ENCODE data around the gene TARP.

Gene TARP

DNA sequence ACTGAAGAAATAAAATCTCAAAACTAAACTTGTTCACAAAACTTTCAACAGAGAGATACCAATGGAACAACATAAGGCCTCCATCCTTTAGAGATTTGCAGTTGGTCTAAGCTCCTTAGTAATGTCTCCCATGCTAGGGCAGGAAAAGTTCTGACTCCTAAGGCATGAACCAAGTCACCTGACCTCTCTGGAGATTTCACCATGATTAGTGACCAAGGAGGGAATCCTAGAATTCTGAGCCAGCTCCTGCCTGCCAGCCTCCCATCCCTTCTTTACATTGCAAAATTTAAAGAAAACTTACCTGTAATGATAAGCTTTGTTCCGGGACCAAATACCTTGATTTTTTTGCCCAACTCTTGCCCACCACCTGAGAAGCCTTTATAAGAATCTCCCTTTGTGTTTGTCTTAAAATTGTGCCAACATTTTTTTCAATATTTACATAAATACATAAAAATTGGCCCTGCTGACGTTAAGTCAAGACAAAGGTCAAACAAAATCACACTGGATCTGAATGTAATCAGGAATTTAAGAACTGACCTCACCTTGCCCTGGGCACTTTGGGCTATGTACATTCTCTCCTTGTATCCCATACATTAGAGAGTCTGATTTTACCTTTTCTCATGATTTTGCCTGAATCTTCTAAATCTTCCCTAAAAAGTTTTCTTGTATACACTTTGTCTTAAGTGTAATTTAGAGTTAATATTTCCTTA, at the start of gene TARP:
TARP (minus strand) TSS at position 351 of the 710 bp plus-strand sequence.
- DNase-seq (ENCODE audit: low read depth, low spot score): no peak

DNA sequence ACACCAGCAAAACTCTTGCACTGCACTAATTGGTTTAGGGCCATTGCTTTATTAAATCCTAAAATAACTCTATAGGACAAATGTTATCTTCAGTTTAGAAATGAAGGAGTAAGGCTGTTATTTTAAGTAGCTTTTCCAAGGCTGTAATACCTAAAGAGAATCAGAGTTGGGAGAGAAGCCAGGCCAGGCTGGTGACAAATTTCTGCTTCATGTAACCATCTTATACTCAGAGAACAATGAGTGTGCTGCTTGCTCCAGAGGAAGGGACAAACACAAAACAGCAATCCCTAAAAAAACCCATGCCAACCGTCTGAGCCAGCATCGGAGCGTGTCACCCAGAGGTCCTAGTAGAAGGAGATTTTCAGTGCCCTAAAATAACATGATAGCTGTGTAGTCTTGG, 49.7 kb upstream of the TARP start:
- no peak for DNase-seq (ENCODE audit: low read depth, low spot score)

DNA sequence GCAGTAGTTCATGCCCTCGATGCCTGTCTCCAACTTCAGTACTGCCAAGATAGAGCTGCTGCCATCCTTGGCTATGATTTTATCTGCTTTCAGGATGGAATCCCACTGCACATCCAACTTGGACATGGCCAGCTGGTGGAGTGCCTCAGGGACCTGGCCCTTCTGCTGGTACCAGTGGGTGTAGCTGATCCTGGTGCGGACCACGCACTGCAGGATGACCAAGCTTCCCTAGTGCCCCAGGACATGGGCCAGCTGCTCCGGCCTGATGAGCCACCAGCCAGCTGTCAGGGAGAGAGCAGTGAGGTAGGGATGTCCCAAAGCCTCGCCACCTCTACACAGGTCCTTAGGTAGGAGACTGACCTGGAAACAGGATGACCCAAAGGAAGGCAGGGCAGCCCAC, 49.0 kb upstream of the TARP start:
- DNase-seq (ENCODE audit: low read depth, low spot score): no peak

DNA sequence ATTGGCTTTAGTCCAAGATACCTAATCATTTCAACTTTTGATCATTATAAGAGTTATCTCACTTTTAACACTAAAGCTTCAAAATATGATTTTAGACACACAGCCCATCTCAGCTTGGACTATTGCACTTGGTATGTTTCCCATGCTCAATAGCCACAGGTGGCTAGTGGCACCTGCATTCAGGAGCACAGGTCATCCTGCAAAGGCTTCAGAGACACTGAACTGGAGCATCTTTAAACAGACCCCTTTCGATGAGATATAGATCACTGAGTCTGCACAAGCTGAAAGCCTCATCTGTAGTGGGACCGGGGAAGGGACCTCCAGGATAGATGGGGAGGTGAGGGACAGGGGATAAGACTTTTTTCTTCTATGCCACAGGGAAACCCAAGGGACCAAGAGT, 48.5 kb upstream of the TARP start:
- no peak for DNase-seq (ENCODE audit: low read depth, low spot score)

DNA sequence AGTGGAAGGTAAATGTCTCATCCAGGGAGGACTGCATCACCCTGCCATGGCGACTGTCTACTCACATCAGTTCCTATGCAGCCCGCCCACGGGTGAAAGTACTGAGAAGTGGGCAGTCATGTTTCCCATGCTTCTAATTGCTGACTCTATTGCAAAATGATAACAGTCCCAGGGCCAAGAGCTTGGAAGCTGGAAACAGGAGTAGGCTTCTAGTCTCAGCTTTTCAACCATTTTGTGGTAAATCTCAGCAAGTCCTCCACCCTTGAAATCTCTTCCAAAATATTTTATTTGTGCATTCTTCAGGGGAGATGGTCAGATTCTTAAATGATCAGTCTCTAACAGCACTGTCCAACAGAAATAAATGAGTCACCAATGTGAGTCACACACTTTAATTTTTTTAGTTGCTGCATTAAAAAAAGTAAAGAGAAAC, 48.1 kb upstream of the TARP start:
- no peak for DNase-seq (ENCODE audit: low read depth, low spot score)

DNA sequence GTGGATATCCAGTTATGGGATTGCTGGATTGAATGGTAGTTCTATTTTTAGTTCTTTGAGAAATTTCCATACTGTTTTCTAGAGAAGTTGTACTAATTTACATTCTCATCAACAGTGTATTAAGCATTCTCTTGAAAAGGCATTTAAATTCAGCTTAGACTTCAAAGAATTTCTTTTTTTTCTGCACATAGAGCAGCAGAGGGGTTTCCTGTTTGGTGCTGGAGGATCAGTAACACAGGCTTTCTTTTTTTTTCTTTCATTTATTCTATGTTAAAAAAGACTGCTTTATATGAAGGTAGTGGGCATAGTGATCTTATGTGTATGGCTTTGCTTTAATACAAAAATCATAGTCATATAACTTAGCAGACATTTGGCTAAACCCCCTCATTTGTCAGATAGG, 47.6 kb upstream of the TARP start:
- DNase-seq (ENCODE audit: low read depth, low spot score): no peak

DNA sequence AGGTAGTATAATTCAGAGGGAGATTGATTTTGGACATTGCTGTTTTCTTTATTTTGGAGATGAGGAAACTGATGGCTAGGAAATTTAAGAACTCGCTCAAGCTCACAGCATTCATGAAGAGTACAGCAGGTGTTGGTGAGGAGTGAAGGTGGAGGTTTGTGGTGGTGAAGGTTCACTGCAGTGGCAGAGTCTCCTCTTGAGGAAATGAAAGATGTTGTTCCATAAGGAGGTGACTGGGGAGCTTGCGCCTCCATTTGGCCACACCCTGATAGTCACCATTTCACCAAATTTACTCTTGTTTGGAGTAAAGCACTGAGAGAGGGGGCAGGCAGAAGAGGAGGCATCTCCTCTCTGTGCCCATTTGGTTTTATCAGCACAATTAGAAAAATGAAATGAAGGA, 46.4 kb upstream of the TARP start:
- no peak for DNase-seq (ENCODE audit: low read depth, low spot score)

DNA sequence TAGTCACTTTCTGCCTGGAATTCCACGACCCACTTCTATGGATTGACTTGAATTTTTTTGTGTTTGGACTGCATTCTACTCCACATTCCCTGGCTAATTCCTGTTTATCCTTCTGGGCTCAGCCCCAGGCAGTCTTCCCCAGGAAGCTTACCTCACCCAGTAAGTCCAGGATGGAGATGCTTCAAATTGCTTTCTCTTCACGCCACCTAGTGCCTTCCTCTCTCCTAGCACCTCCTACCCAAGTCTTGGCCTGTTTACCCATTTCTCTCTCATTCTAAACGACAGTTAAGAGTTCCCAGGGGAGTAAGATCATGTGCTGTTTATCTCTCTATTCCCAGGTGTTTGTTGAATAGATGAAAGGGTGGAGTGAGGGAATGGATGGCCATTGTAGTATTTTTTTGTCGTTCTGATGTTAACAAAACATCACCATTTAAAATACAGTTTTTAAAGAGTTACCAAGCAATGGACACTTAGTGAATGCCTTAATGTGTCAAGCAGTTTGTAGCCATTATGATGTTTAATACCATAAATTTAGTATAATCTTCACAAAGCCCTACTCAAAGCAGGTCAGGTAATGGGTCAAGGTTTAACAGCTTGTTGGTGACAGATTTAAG, 45.5 kb upstream of the TARP start:
- no peak for DNase-seq (ENCODE audit: low read depth, low spot score)

DNA sequence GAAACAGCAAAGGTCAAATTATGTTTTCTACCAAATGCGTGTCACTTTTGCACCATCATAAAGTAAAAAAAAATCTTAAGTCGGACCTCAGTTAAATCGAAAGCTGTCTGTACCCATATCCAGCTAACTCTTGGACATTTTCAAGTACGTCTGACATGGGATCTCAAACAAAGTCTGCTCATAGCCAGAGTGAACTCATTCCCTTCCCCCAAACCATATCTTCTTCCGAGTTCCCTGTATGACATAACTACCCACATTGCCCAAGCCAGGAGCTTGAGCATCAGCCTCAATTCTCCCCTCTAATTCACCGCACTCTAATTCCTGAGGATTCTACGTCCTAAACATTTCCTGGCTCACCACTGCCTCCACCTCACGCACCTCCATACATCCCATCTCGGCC, 44.8 kb upstream of the TARP start:
- no peak for DNase-seq (ENCODE audit: low read depth, low spot score)

DNA sequence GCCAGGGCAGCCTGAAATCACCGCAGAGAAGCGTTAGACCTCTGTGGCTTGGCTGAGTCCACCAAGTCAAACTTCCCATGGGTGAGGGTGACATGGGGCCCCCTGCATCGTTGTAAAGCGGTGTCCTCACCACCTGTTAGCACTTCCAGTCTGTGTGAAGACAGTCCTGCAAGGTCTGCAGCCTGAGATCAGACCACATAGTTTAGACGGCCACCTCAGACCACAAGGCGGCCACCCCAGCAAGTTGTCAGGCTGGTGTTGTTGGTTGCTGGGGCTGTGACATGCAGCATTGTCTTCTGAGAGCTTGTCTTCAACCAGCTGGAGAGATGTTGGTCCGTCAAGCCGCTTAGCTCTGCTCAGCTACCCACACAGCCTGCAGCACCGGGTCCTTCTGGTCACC, 44.1 kb upstream of the TARP start:
- DNase-seq (ENCODE audit: low read depth, low spot score): no peak

DNA sequence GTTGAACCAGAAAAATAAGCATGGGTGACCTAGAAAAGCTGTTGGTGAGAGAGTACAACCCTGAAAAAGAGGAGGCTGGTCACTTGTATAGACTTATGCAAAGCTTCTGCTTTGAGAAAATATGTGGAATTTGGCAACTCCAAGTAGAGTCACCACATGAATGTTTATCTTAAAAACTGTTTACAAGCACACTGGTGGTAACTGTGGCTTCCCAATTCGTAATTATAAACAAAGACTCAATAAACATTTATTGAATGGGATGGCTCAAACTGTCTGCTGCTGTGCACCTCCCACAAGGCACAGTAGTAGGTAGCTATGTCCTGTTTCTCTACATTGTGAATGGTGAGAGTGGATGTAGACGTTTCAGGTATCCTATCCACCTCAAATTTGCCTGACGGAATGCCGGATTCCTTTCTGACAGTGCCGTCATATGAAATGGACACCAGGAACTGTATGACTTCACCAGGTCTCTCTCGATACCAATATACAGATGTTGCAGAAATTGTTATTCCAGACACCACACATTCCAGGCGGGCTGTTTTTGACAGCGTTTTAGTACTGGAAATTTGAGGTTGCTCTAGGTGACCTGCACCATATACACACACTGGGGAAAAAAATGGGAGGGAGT, 43.4 kb upstream of the TARP start:
- DNase-seq (ENCODE audit: low read depth, low spot score): no peak

DNA sequence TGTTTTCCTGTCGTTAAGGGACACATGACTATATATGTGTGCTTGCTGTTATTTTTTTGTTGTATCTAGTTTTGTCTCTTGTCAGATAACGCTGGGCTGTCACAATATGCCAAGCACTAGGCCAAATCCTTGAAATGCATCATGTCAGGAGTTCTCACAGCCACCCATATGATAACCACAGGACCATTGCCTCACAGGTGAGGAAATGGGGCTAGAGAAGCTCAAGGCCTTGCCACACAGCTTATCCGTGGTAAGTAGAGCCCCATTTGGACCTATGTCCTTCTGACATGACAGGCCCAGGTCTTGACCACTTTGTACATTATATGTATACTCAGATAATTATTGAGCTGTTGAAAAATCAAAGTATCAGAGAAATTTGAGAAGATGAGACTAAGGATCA, 42.0 kb upstream of the TARP start:
- DNase-seq (ENCODE audit: low read depth, low spot score): no peak

DNA sequence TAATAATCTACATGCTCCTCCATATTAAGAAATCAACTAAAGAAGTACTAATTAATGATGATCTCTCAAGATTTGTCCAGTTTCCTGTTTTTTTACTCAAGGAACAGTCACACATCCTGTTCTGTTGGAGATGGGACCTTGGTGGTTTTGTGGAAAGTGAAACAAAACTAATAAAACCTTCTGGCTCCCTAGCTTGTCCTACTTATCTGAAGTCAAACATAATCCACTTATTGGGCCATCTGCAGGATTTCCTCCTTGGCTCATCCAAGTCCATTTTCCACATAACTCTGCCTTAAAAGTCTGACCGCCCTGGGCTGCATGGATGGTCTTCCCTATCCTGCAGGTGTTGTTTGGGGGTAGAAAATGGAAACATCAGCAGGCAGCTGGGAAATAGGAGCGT, 39.4 kb upstream of the TARP start:
- no peak for DNase-seq (ENCODE audit: low read depth, low spot score)

DNA sequence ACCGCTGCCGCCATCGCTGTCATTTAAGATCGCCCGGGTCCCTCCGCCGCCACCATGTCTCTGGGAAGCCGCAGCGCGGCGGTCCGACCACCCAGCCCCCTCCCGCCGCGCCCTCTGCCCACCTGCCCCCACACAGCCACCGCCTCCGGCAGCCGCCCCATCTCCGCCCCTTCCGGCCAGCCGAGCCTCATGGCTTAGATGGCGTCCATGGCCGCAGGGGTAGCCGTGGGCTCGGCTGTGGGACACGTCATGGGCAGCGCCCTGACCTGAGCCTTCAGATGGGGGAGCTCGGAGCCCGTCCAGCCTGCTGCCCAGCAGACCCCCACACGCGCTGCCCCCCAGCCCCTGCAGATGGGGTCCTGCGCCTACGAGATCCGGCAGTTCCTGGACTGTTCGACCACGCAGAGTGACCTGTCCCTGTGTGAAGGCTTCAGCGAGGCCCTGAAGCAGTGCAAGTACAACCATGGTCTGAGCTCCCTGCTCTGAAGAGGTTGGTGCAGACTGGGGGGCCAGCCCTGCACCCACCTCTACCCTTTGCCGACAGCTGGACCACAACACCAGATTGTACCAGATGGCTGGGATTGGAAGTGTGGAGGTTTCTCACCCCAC, 38.0 kb upstream of the TARP start:
- DNase-seq (ENCODE audit: low read depth, low spot score): no peak

DNA sequence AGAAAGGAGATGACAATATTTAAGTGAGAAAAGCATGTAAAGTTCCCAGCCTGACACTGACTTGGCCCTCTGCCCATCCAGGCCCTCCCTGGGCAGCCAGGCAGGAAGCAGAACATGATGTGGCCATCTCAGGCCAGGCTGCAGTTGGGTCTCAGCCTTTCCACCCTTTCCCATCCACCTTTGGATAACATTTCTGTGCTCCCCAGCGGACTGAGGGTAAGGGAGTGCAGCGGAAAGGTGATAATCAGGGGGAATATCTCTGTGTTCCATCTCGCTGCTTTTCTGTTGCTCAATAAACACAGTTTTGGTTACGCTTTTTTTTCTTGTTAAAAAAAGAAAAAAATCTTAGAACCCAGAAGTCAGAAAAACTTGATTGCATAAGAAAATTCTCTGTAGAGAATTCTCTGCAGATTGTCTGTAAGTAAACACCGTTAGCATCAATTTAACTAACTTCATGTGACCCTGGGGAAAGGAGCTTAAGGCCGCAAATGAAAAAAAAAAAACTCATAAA, 37.2 kb upstream of the TARP start:
- no peak for DNase-seq (ENCODE audit: low read depth, low spot score)

DNA sequence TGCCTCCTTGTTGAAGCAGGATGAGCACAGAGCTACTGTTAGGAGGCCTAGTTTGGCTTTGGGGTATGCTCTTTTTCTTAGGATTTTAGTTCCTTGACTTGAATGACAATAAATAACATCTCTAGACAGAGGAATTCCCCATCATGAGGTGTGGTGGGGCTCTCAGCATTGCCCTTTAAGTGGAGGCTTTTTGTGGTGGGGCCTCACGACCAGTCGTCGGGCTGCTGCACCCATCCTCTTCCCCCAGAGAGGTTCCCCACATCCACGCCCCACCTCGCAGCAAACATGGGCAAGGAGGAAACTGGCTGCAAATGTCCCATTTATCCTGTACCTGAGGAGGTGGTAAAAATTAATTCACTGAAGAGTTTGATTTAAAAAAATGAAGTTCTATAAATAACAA, 36.1 kb upstream of the TARP start:
- no peak for DNase-seq (ENCODE audit: low read depth, low spot score)

DNA sequence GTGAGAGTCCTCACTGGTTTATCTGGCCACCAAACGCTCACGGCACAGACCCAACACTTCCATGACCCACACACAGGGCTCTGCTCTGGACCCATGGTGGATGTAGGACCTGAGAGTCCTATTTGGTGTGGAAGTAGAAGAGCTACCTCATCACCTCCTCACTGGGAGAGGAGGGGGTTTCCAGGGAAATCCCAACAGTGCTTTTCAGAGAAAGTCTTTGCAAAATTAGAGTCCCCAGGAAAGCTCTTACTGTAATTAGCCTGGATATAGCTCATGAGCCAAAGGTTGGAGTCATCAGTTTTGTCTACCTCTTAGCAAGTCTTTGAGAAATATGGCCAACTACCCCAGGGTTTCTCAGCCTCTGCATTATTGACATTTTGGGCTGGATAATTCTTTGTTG, 34.7 kb upstream of the TARP start:
- DNase-seq (ENCODE audit: low read depth, low spot score): no peak

DNA sequence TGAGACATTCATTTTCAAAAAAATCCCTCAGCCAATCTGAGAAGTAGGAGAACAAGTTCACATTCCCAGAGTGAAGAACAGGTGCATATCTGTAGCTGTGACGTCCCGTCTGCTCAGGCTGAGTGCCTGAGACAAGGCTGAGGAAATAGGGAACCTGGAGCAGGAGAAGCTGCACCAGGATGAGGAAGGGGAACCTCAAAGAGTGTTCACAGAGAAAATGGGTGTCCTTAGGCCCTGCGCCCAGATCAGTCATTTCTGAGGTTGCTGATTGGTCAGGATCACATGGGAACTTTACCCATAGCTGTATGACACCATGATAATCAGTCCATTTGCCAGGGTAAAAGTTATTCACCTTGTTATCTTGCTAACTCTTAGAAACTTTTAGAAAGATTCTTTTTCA, 34.2 kb upstream of the TARP start:
- no peak for DNase-seq (ENCODE audit: low read depth, low spot score)

DNA sequence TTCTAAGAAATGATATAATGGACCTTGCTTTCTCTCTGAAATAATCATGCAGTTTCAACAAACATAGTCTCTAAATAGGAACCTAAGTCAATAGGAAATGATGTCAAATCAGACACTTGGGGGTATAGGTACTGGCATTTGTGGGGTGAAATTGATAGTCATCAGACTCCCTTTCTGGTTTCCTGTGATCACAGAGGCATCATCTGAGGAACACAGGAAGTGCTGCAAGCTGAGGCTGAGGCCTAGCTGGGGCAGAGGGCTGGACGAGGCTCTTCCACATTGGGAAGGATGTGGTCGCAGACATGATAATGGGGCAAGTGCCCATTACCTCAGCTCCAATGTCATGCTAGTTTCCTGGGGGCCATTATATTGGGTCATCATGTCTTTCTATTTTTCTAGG, 33.5 kb upstream of the TARP start:
- DNase-seq (ENCODE audit: low read depth, low spot score): no peak

DNA sequence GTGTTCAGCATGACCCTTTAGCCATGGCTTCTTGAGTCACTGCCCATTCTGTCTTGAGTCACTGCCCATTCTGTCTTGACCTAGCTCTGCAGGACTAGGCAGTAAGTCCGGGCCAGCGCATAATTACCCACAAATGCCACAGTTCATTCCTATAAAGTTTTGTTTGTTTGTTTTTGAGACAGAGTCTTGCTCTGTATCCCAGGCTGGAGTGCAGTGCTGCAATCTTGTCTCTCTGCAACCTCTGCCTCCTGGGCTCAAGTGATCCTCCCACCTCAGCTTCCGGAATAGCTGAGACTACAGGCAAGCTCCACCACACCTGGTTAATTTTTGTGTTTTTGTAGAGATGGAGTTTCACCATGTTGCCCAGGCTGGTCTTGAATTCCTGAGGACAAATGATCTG, 32.7 kb upstream of the TARP start:
- DNase-seq (ENCODE audit: low read depth, low spot score): no peak

DNA sequence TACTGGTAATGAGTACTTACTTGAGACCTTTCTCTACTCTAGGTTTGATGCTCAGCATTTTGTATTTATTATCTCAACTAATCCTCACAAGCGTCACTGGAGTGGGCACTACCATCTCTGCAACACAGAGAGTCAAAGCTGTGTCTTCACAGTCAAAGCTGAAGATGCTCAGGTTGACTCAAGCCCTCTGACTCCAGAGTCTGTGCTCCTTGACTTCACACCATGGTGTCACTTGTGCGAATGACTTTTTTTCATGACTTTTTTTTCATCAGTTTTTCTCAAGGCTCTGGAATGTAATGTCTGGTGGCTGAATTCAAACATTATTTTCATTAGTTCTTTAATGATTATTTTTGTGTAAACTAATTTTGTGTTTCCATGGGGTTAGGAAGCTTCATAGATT, 30.4 kb upstream of the TARP start:
- no peak for DNase-seq (ENCODE audit: low read depth, low spot score)

DNA sequence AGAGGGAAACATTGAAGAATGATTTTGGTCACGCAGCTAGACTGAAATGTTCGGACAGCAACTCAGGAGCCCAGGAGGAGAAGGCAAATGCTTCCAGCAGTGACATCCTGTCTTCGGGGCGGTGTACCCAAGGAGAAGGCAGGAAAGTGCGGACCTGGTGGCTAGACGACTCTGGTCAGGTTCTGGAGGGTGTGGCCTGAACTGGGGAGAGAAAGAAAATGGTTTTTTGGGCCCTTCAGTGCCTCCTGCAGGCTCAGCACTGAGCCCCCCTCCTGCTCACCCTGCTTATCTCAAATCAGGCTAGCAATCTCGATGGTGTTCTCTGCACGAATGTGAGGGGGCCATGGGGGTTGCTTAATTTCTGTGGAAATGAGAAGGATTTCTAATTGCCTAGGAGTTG, 26.7 kb upstream of the TARP start:
- DNase-seq (ENCODE audit: low read depth, low spot score): no peak
